Measurements from ENCODE around the gene DCC.

Gene DCC

GRCh38 chr18:52489396-52490306 is 149.7 kb downstream of the DCC start:
- no peak for DNase-seq
- CTCF ChIA-PET: no interaction called here
- POLR2A ChIA-PET: no interaction called here
- H3K4me3 ChIP-seq (ENCODE audit: control insufficient read depth in 1 of 7, extremely low read depth in 1 of 7, insufficient read depth in 4 of 7, low read depth in 2 of 7, low read length in 6 of 7): no peak overlapping the region
- 78% methylated on average over 1 of the region's 4 CpGs for WGBS (ENCODE audit: insufficient coverage)
- no peaks in the 10 kb centered on the region for H3K36me3 ChIP-seq (ENCODE audit: control insufficient read depth in 4 of 4, insufficient read depth in 4 of 4, low read length in 3 of 4)
- H3K9me3 ChIP-seq (ENCODE audit: control extremely low read depth in 1 of 5, control insufficient read depth in 4 of 5, insufficient read depth in 2 of 5, low read depth in 1 of 5, low read length in 4 of 5): peaks cover 0 to 5% (median 0%) of the 10 kb centered on the region in 5 experiments
- H3K27me3 ChIP-seq (replicated peaks in 2 of 5; ENCODE audit: control insufficient read depth in 4 of 5, insufficient read depth in 5 of 5, low read length in 4 of 5): no peaks in the 10 kb centered on the region
- H3K27ac ChIP-seq (ENCODE audit: insufficient read depth in 1 of 2, low read depth in 1 of 2, low read length in 2 of 2, poor library complexity in 1 of 2, severe bottlenecking in 2 of 2): no peak overlapping the region
- no peaks in the 10 kb centered on the region for H3K4me1 ChIP-seq (ENCODE audit: control extremely low read depth in 1 of 4, control insufficient read depth in 4 of 4, insufficient read depth in 4 of 4, low read length in 3 of 4)

- Histone ChIP-seq H3K27ac (ENCODE audit: insufficient read depth in 1 of 2, low read depth in 1 of 2, low read length in 2 of 2, poor library complexity in 1 of 2, severe bottlenecking in 2 of 2) (no peak overlapping the region), H3K4me3 (ENCODE audit: control insufficient read depth in 1 of 7, extremely low read depth in 1 of 7, insufficient read depth in 4 of 7, low read depth in 2 of 7, low read length in 6 of 7) (no peak overlapping the region), H3K27me3 (replicated peaks in 2 of 5; ENCODE audit: control insufficient read depth in 4 of 5, insufficient read depth in 5 of 5, low read length in 4 of 5) (no peaks in the 10 kb centered on the region), H3K9me3 (ENCODE audit: control extremely low read depth in 1 of 5, control insufficient read depth in 4 of 5, insufficient read depth in 2 of 5, low read depth in 1 of 5, low read length in 4 of 5) (peaks cover 0 to 6% (median 0%) of the 10 kb centered on the region in 5 experiments), H3K4me1 (ENCODE audit: control extremely low read depth in 1 of 4, control insufficient read depth in 4 of 4, insufficient read depth in 4 of 4, low read length in 3 of 4) (no peaks in the 10 kb centered on the region), H3K36me3 (ENCODE audit: control insufficient read depth in 4 of 4, insufficient read depth in 4 of 4, low read length in 3 of 4) (no peaks in the 10 kb centered on the region)
- CTCF ChIA-PET: no interaction called here
- POLR2A ChIA-PET: no interaction called here
- no peak for DNase-seq
These were observed 156.4 kb downstream of the DCC start for GRCh38 chr18:52496426-52496825.

GRCh38 chr18:52499016-52499415 is 159.0 kb downstream of the DCC start:
- Histone ChIP-seq H3K27me3 (replicated peaks in 2 of 5; ENCODE audit: control insufficient read depth in 4 of 5, insufficient read depth in 5 of 5, low read length in 4 of 5) (no peaks in the 10 kb centered on the region), H3K27ac (ENCODE audit: insufficient read depth in 1 of 2, low read depth in 1 of 2, low read length in 2 of 2, poor library complexity in 1 of 2, severe bottlenecking in 2 of 2) (no peak overlapping the region), H3K9me3 (ENCODE audit: control extremely low read depth in 1 of 5, control insufficient read depth in 4 of 5, insufficient read depth in 2 of 5, low read depth in 1 of 5, low read length in 4 of 5) (peaks cover 0 to 4% (median 0%) of the 10 kb centered on the region in 5 experiments), H3K4me3 (ENCODE audit: control insufficient read depth in 1 of 7, extremely low read depth in 1 of 7, insufficient read depth in 4 of 7, low read depth in 2 of 7, low read length in 6 of 7) (no peak overlapping the region), H3K36me3 (ENCODE audit: control insufficient read depth in 4 of 4, insufficient read depth in 4 of 4, low read length in 3 of 4) (no peaks in the 10 kb centered on the region), H3K4me1 (ENCODE audit: control extremely low read depth in 1 of 4, control insufficient read depth in 4 of 4, insufficient read depth in 4 of 4, low read length in 3 of 4) (no peaks in the 10 kb centered on the region)
- CTCF ChIA-PET: no interaction called here
- DNase-seq: no peak
- 78% methylated on average over 5 of the region's 6 CpGs for WGBS (ENCODE audit: insufficient coverage)
- POLR2A ChIA-PET: no interaction called here

GRCh38 chr18:52499644-52500043 is 159.6 kb downstream of the DCC start:
- no peaks in the 10 kb centered on the region for H3K36me3 ChIP-seq (ENCODE audit: control insufficient read depth in 4 of 4, insufficient read depth in 4 of 4, low read length in 3 of 4)
- H3K27me3 ChIP-seq (replicated peaks in 2 of 5; ENCODE audit: control insufficient read depth in 4 of 5, insufficient read depth in 5 of 5, low read length in 4 of 5): no peaks in the 10 kb centered on the region
- 92% methylated on average over 2 of the region's 3 CpGs for WGBS (ENCODE audit: insufficient coverage)
- CTCF ChIA-PET: no interaction called here
- H3K9me3 ChIP-seq (ENCODE audit: control extremely low read depth in 1 of 5, control insufficient read depth in 4 of 5, insufficient read depth in 2 of 5, low read depth in 1 of 5, low read length in 4 of 5): peaks cover 0 to 1% (median 0%) of the 10 kb centered on the region in 5 experiments
- no peaks in the 10 kb centered on the region for H3K4me1 ChIP-seq (ENCODE audit: control extremely low read depth in 1 of 4, control insufficient read depth in 4 of 4, insufficient read depth in 4 of 4, low read length in 3 of 4)
- no peak overlapping the region for H3K4me3 ChIP-seq (ENCODE audit: control insufficient read depth in 1 of 7, extremely low read depth in 1 of 7, insufficient read depth in 4 of 7, low read depth in 2 of 7, low read length in 6 of 7)
- H3K27ac ChIP-seq (ENCODE audit: insufficient read depth in 1 of 2, low read depth in 1 of 2, low read length in 2 of 2, poor library complexity in 1 of 2, severe bottlenecking in 2 of 2): no peak overlapping the region
- no peak for DNase-seq
- POLR2A ChIA-PET: no interaction called here

DNA sequence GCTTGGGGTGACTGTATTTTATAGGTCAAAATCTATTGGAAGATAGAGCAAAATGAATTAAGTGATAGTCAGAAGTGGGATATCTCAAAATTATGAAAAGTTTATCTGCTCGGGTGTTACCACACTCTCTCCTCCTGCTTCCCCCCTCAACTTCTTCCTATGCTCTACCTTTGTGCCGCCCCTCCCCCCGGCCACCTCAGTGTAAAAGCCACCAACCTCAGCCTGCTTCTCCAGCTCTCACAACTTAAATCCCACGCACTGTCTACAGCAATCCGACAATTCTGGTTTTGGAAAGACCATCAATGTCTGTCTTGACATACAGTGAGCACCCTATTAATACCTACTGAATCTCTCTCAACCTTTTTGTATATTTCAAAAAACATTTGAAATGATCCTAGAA is 164.6 kb downstream of the DCC start:
- 81% methylated on average over 5 of the region's 5 CpGs for WGBS (ENCODE audit: insufficient coverage)
- no peak overlapping the region for H3K27ac ChIP-seq (ENCODE audit: insufficient read depth in 1 of 2, low read depth in 1 of 2, low read length in 2 of 2, poor library complexity in 1 of 2, severe bottlenecking in 2 of 2)
- ChIA-PET POLR2A (no interaction called here), CTCF (no interaction called here)
- H3K4me3 ChIP-seq (ENCODE audit: control insufficient read depth in 1 of 7, extremely low read depth in 1 of 7, insufficient read depth in 4 of 7, low read depth in 2 of 7, low read length in 6 of 7): no peak overlapping the region
- no peak for DNase-seq
- no peaks in the 10 kb centered on the region for H3K36me3 ChIP-seq (ENCODE audit: control insufficient read depth in 4 of 4, insufficient read depth in 4 of 4, low read length in 3 of 4)
- no peaks in the 10 kb centered on the region for H3K4me1 ChIP-seq (ENCODE audit: control extremely low read depth in 1 of 4, control insufficient read depth in 4 of 4, insufficient read depth in 4 of 4, low read length in 3 of 4)
- H3K27me3 ChIP-seq (replicated peaks in 2 of 5; ENCODE audit: control insufficient read depth in 4 of 5, insufficient read depth in 5 of 5, low read length in 4 of 5): no peaks in the 10 kb centered on the region
- no peaks in the 10 kb centered on the region for H3K9me3 ChIP-seq (ENCODE audit: control extremely low read depth in 1 of 5, control insufficient read depth in 4 of 5, insufficient read depth in 2 of 5, low read depth in 1 of 5, low read length in 4 of 5)

DNA sequence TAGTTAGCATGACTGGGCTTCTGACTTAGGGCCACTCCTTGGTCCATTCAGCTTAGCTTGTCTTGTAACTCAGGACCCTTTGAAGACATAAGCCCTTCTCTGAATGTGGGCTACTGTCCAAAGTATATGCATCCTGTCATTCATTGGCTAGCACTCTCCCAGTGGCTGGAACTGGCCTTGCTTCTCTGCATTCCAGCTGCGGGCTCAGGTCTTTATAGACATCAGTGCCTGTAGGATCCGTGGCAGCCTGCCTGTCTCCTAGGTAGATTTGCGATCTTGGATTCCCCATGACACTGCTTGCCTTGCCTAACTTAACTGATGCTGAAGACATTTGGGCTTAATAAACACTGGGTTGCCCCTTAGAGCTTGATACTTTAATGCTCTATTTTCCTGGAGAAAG is 170.1 kb downstream of the DCC start:
- Histone ChIP-seq H3K27ac (ENCODE audit: insufficient read depth in 1 of 2, low read depth in 1 of 2, low read length in 2 of 2, poor library complexity in 1 of 2, severe bottlenecking in 2 of 2) (no peak overlapping the region), H3K4me1 (ENCODE audit: control extremely low read depth in 1 of 4, control insufficient read depth in 4 of 4, insufficient read depth in 4 of 4, low read length in 3 of 4) (no peaks in the 10 kb centered on the region), H3K9me3 (ENCODE audit: control extremely low read depth in 1 of 5, control insufficient read depth in 4 of 5, insufficient read depth in 2 of 5, low read depth in 1 of 5, low read length in 4 of 5) (no peaks in the 10 kb centered on the region), H3K36me3 (ENCODE audit: control insufficient read depth in 4 of 4, insufficient read depth in 4 of 4, low read length in 3 of 4) (no peaks in the 10 kb centered on the region), H3K4me3 (ENCODE audit: control insufficient read depth in 1 of 7, extremely low read depth in 1 of 7, insufficient read depth in 4 of 7, low read depth in 2 of 7, low read length in 6 of 7) (no peak overlapping the region), H3K27me3 (replicated peaks in 2 of 5; ENCODE audit: control insufficient read depth in 4 of 5, insufficient read depth in 5 of 5, low read length in 4 of 5) (no peaks in the 10 kb centered on the region)
- CTCF ChIA-PET: no interaction called here
- WGBS (ENCODE audit: insufficient coverage): 81% methylated on average over 3 of the region's 3 CpGs
- POLR2A ChIA-PET: no interaction called here
- no peak for DNase-seq

DNA sequence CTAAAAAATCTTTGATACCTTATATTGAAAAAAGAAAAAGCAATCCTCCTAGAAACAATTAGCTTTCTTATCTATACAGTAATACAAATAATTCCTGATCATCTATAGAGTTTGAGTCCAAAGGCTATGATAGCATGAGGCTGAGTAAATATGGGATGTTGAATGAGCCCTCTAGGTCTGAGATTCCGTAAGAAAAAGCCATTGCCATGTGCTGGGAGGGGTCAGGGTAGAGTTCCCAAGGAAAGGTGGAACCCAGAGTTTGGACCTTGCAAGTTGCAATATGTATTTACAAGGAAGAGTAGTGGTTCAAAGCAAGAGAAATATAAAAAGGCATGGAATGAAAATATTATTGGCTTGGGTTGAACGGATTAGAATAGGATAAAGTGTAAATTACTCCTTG is 178.1 kb downstream of the DCC start:
- ChIA-PET POLR2A (no interaction called here), CTCF (no interaction called here)
- Histone ChIP-seq H3K9me3 (ENCODE audit: control extremely low read depth in 1 of 5, control insufficient read depth in 4 of 5, insufficient read depth in 2 of 5, low read depth in 1 of 5, low read length in 4 of 5) (no peaks in the 10 kb centered on the region), H3K4me3 (ENCODE audit: control insufficient read depth in 1 of 7, extremely low read depth in 1 of 7, insufficient read depth in 4 of 7, low read depth in 2 of 7, low read length in 6 of 7) (no peak overlapping the region), H3K36me3 (ENCODE audit: control insufficient read depth in 4 of 4, insufficient read depth in 4 of 4, low read length in 3 of 4) (no peaks in the 10 kb centered on the region), H3K27me3 (replicated peaks in 2 of 5; ENCODE audit: control insufficient read depth in 4 of 5, insufficient read depth in 5 of 5, low read length in 4 of 5) (no peaks in the 10 kb centered on the region), H3K4me1 (ENCODE audit: control extremely low read depth in 1 of 4, control insufficient read depth in 4 of 4, insufficient read depth in 4 of 4, low read length in 3 of 4) (no peaks in the 10 kb centered on the region), H3K27ac (ENCODE audit: insufficient read depth in 1 of 2, low read depth in 1 of 2, low read length in 2 of 2, poor library complexity in 1 of 2, severe bottlenecking in 2 of 2) (no peak overlapping the region)
- 94% methylated on average over 2 of the region's 2 CpGs for WGBS (ENCODE audit: insufficient coverage)
- no peak for DNase-seq

All from common myeloid progenitor, CD34-positive (primary cell).